ENCODE results near the gene FAM47B. TPM values are rescaled to one million over a fixed set of nuclear protein-coding genes. Genes with fewer than 3 reads are reported as not detected.

Gene FAM47B
- total and polyA plus RNA-seq, 2 of the 8 experiments (the other 6 are each of a cell fraction or from before 2014, with no cell fraction given) = not detected

DNA sequence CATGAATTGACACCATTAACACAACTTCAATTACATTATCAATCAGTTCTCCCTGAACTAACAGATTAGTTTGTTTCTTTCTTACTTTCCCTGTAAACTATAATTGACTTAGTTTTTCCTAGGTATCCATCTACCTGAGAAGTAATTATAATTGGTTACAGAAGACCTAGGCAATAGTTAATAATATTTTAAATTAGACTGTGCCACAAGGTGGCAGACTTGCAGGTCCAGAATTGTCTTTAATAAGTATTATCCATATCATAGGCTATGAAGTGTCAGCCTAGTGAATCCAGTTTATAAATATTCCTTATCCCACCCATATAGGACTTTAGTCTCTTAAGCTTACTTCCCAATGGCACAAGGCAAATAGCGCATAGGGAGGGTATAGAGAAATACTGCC is 48.9 kb upstream of the FAM47B start:
- Histone ChIP-seq H2AFZ (ENCODE audit: low read length) (no peak overlapping the region), H3K23ac (ENCODE audit: insufficient read length) (no peak overlapping the region), H3K4me1 (replicated peaks in 1 of 4; ENCODE audit: control insufficient read depth in 3 of 4, insufficient read depth in 4 of 4, low read length in 3 of 4) (no peaks in the 10 kb centered on the region), H3K9me3 (ENCODE audit: insufficient read depth in 2 of 2, low read depth in 1 of 2, low read length in 1 of 2) (no peaks in the 10 kb centered on the region), H4K5ac (ENCODE audit: insufficient read length, low read depth, low read length) (no peak overlapping the region), H3K4ac (replicated peaks; ENCODE audit: insufficient read length, low read depth, low read length) (no peak overlapping the region), H3K23me2 (ENCODE audit: low read depth, low read length) (no peaks in the 10 kb centered on the region), H3K14ac (ENCODE audit: insufficient read length) (no peak overlapping the region), H3K56ac (replicated peaks; ENCODE audit: insufficient read length, low read depth, low read length) (no peak overlapping the region), H3K79me1 (ENCODE audit: low read depth, low read length) (no peaks in the 10 kb centered on the region), H2BK120ac (replicated peaks; ENCODE audit: low read depth, low read length) (no peak overlapping the region), H3K4me2 (ENCODE audit: insufficient read depth in 1 of 2, low read depth in 2 of 2, low read length in 2 of 2) (no peak overlapping the region), H3K9ac (replicated peaks in 1 of 4; ENCODE audit: extremely low read depth in 1 of 4, low read depth in 3 of 4, low read length in 3 of 4) (no peak overlapping the region), H2BK15ac (ENCODE audit: low read length) (no peak overlapping the region), H2BK12ac (ENCODE audit: low read depth, low read length) (no peak overlapping the region), H4K8ac (ENCODE audit: extremely low read depth, insufficient read depth, low read length) (no peak overlapping the region), H3K27ac (ENCODE audit: low read depth, low read length) (no peak overlapping the region), H3K27me3 (replicated peaks in 1 of 4; ENCODE audit: control insufficient read depth in 3 of 4, extremely low read depth in 1 of 4, insufficient read depth in 3 of 4, low read length in 3 of 4) (no peaks in the 10 kb centered on the region), H2BK20ac (ENCODE audit: low read length) (no peak overlapping the region), H2BK5ac (ENCODE audit: low read depth, low read length) (no peak overlapping the region), H3K36me3 (ENCODE audit: control insufficient read depth in 2 of 4, insufficient read depth in 4 of 4, low read length in 3 of 4) (no peaks in the 10 kb centered on the region), H3K4me3 (ENCODE audit: extremely low read depth in 1 of 4, insufficient read depth in 2 of 4, low read depth in 3 of 4, low read length in 4 of 4) (no peak overlapping the region), H4K91ac (replicated peaks; ENCODE audit: insufficient read length, low read length) (no peak overlapping the region), H2AK5ac (ENCODE audit: low read depth, low read length) (no peak overlapping the region), H3K18ac (ENCODE audit: extremely low read depth, low read length) (no peak overlapping the region), H3K79me2 (ENCODE audit: control insufficient read depth in 1 of 2, insufficient read depth in 2 of 2, low read length in 2 of 2) (no peaks in the 10 kb centered on the region), H4K20me1 (replicated peaks in 1 of 2; ENCODE audit: control insufficient read depth in 1 of 2, insufficient read depth in 2 of 2, low read length in 2 of 2) (no peaks in the 10 kb centered on the region)
- POLR2A ChIA-PET (ENCODE audit: partially characterized antibody) = no interaction called here
- DNase-seq (ENCODE audit: low read depth in 1 of 2, low spot score in 2 of 2) (no peak), FAIRE-seq (no peak)
- WGBS, 2 experiments (ENCODE audit: extremely low coverage in 1 of 2, insufficient coverage in 1 of 2, insufficient read length in 1 of 2, insufficient replicate concordance in 2 of 2, low coverage in 1 of 2, low lambda C conversion rate in 2 of 2, missing lambda C conversion rate in 1 of 2) = 88% methylated on average over 1 of the region's 1 CpG; no CpG with 5 or more reads in 1 of the 2 experiments
- CTCF ChIA-PET (ENCODE audit: partially characterized antibody) = interaction anchor here (0.6 to 0.8 kb wide), 2 partner anchors 9 to 243 kb away, joined by 3 read pairs; no protein-coding TSS in a partner anchor
- TF ChIP-seq EGR1 (IDR thresholded peaks at IDR 0.05; ENCODE audit: borderline replicate concordance, low read depth, low read length) = no peak
- TF ChIP-seq SIRT6 (IDR thresholded peaks at IDR 0.05; ENCODE audit: low read length) = no peak
- TF ChIP-seq, protein P1, sequence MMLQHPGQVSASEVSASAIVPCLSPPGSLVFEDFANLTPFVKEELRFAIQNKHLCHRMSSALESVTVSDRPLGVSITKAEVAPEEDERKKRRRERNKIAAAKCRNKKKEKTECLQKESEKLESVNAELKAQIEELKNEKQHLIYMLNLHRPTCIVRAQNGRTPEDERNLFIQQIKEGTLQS (IDR thresholded peaks at IDR 0.05; ENCODE audit: insufficient read depth, low read depth, low read length) = no peak
- TF ChIP-seq RBBP5 (IDR thresholded peaks at IDR 0.05; ENCODE audit: borderline replicate concordance, low read depth, low read length) = no peak
- TF ChIP-seq RFX5 (IDR thresholded peaks at IDR 0.05; ENCODE audit: borderline replicate concordance, low read depth, low read length) = no peak
- TF ChIP-seq RXRA (IDR thresholded peaks at IDR 0.05; ENCODE audit: insufficient read depth, low read depth, low read length) = no peak
- TF ChIP-seq CHD1 (IDR thresholded peaks at IDR 0.05; ENCODE audit: low read depth, low read length) = no peak
- TF ChIP-seq SIX5 (IDR thresholded peaks at IDR 0.05; ENCODE audit: low read depth, low read length) = no peak
- TF ChIP-seq SP1 (IDR thresholded peaks at IDR 0.05; ENCODE audit: low read depth, low read length) = no peak
- no peak for TF ChIP-seq TEAD4 (IDR thresholded peaks at IDR 0.05; ENCODE audit: low read depth, low read length)
- TF ChIP-seq SAP30 (IDR thresholded peaks at IDR 0.05; ENCODE audit: insufficient read depth, insufficient replicate concordance, low read length) = no peak
- no peak for TF ChIP-seq ZNF274 (IDR thresholded peaks at IDR 0.05; ENCODE audit: borderline replicate concordance, extremely low read depth, low read length)
- no peak for TF ChIP-seq TCF12 (IDR thresholded peaks at IDR 0.05; ENCODE audit: low read depth, low read length)
- no peak for TF ChIP-seq RAD21 (IDR thresholded peaks at IDR 0.05 in 1 of 2, conservative IDR thresholded peaks at IDR 0.05 in 1 of 2; ENCODE audit: low read depth in 2 of 2, low read length in 2 of 2)
